GM12891 (cell line): Measurements from ENCODE around the gene TMEM254. TPM values are rescaled to one million over a fixed set of nuclear protein-coding genes. Genes with fewer than 3 reads are reported as not detected.
"Not testable (repeated sequence)": the region's sequence is repeated elsewhere in the genome, so short reads cannot be mapped to it uniquely, and the experiment has no call there.

Experiments
- DNase-seq: peaks from one replicate; pipeline ENCODE4 v3.0.0; 2011; ENCODE audit warnings: low spot score; ENCODE audit not compliant: insufficient read length
- FAIRE-seq: peaks from 2 replicates; lab custom pipeline; 2011; peaks lifted over from hg19 to GRCh38; lab: Jason Lieb, UNC
- PAX5 ChIP-seq: IDR thresholded peaks from 2 replicates; pipeline ENCODE4 v1.6.1; 2011; ENCODE audit warnings: low read length, moderate library complexity, mild to moderate bottlenecking; ENCODE audit not compliant: insufficient read depth, severe bottlenecking
- POLR2A ChIP-seq: IDR thresholded peaks from 2 replicates; pipeline ENCODE4 v1.6.1; 2011; ENCODE audit warnings: low read depth, low read length, control low read depth
- POLR2AphosphoS5 ChIP-seq: IDR thresholded peaks from 2 replicates; pipeline ENCODE4 v1.6.1; 2011; ENCODE audit warnings: low read depth, low read length, control low read depth
- POU2F2 ChIP-seq: IDR thresholded peaks from 2 replicates; pipeline ENCODE4 v1.6.1; 2011; ENCODE audit warnings: low read depth, mild to moderate bottlenecking, control low read depth, low read length, moderate library complexity
- SPI1 ChIP-seq: IDR thresholded peaks from 2 replicates; pipeline ENCODE4 v1.6.1; 2011; ENCODE audit warnings: low read depth, low read length, control low read depth
- TAF1 ChIP-seq: IDR thresholded peaks from 2 replicates; pipeline ENCODE4 v1.6.1; 2011; ENCODE audit warnings: low read depth, low read length, control low read depth
- polyA plus RNA-seq: library from polyadenylated mRNA; unstranded; fragments of >200 nt; gene quantifications from one replicate; pipeline ENCODE4 v1.2.1, GENCODE V29; 2012; ENCODE audit warnings: low read depth, missing spikeins, inconsistent platforms; ENCODE audit not compliant: missing spikeins

Gene TMEM254
- polyA plus RNA-seq: 11.8 TPM

GRCh38 chr10:80078448-80079311 is at the start of gene TMEM254:
Gene TMEM254 (plus strand): TSS chr10:80078665. CDS start chr10:80078700, 35 bp downstream.
- peak; percentile 70 for TF ChIP-seq POLR2A
- TF ChIP-seq TAF1: 0 out of 2 replicates have a peak, but pooled peaks have one; percentile 37
- no peak for TF ChIP-seq SPI1
- DNase-seq (peak; percentile 85), FAIRE-seq (peak; percentile 96)

- FAIRE-seq (peak; percentile 79), DNase-seq (peak; percentile 19)
These were observed 49.3 kb upstream of the TMEM254 start for GRCh38 chr10:80029205-80029604.

- FAIRE-seq, DNase-seq: not testable (repeated sequence)
These were observed 48.6 kb upstream of the TMEM254 start for GRCh38 chr10:80029865-80030264.

GRCh38 chr10:80032503-80032902 is 46.0 kb upstream of the TMEM254 start:
- no peak for TF ChIP-seq POLR2AphosphoS5
- TF ChIP-seq POLR2A: no peak
- TF ChIP-seq PAX5: no peak
- TF ChIP-seq SPI1: no peak
- TF ChIP-seq TAF1: no peak
- TF ChIP-seq POU2F2: no peak
- FAIRE-seq (no peak), DNase-seq (no peak)

GRCh38 chr10:80034766-80035165 is 43.7 kb upstream of the TMEM254 start:
- not testable (repeated sequence) for DNase-seq, FAIRE-seq

GRCh38 chr10:80035430-80035829 is 43.0 kb upstream of the TMEM254 start:
- DNase-seq, FAIRE-seq: not testable (repeated sequence)

- not testable (repeated sequence) for FAIRE-seq, DNase-seq
These were observed 41.5 kb upstream of the TMEM254 start for GRCh38 chr10:80036921-80037500.

GRCh38 chr10:80038226-80038625 is 40.2 kb upstream of the TMEM254 start:
- not testable (repeated sequence) for FAIRE-seq, DNase-seq

- TF ChIP-seq POLR2A: no peak
- TF ChIP-seq POU2F2: no peak
- TF ChIP-seq SPI1: no peak
- TF ChIP-seq TAF1: no peak
- TF ChIP-seq PAX5: no peak
- TF ChIP-seq POLR2AphosphoS5: no peak
- FAIRE-seq: no peak
These were observed 37.3 kb upstream of the TMEM254 start for GRCh38 chr10:80041162-80041561.

GRCh38 chr10:80044935-80045334 is 33.5 kb upstream of the TMEM254 start:
- not testable (repeated sequence) for DNase-seq, FAIRE-seq

More at GRCh38 chr10:80041162-80041561, 37.3 kb upstream of the TMEM254 start:
- no peak for DNase-seq

GRCh38 chr10:80046629-80047441 is 31.6 kb upstream of the TMEM254 start:
- FAIRE-seq (no peak), DNase-seq (peak; percentile 34)
- TF ChIP-seq SPI1: no peak
- no peak for TF ChIP-seq POU2F2
- TF ChIP-seq POLR2A: no peak
- TF ChIP-seq POLR2AphosphoS5: no peak
- TF ChIP-seq PAX5: no peak
- TF ChIP-seq TAF1: no peak

GRCh38 chr10:80050752-80051151 is 27.7 kb upstream of the TMEM254 start:
- FAIRE-seq: no peak
- no peak for DNase-seq
- TF ChIP-seq POU2F2: no peak
- TF ChIP-seq TAF1: no peak
- no peak for TF ChIP-seq PAX5
- TF ChIP-seq POLR2A: no peak
- no peak for TF ChIP-seq SPI1
- TF ChIP-seq POLR2AphosphoS5: no peak
